B cell (primary cell): Measurements from ENCODE around the gene DKK3. TPM values are rescaled to one million over a fixed set of nuclear protein-coding genes. Genes with fewer than 3 reads are reported as not detected.

ENCODE experiments used
- ATAC-seq: fragments of 200-7000 bp; cut with Tn5 transposase; one replicate; pipeline ENCODE4 v1.10.0; 2021; ENCODE audit warnings: low read depth, mild to moderate bottlenecking, moderate number of reproducible peaks, moderate library complexity
- CTCF ChIA-PET: fragments of 350-600 bp; sonication (Branson Sonifier 250); formaldehyde crosslinking; loops from one replicate; lab custom pipeline; 2021; ENCODE audit warnings: antibody characterized with exemption, inconsistent platforms; lab: Charles Lee
- POLR2A ChIA-PET: fragments of 350-600 bp; sonication (Branson Sonifier 250); formaldehyde crosslinking; loops from one replicate; lab custom pipeline; 2021; ENCODE audit warnings: antibody characterized with exemption; lab: Charles Lee
- DNase-seq: peaks from one replicate; pipeline ENCODE4 v3.0.0; 2013
- H2AFZ ChIP-seq: 2 replicates; pipeline ENCODE4 v1.6.1; 2012; ENCODE audit warnings: mild to moderate bottlenecking, low read depth, low read length; ENCODE audit not compliant: insufficient read depth, poor library complexity, severe bottlenecking
- H3K27ac ChIP-seq, 2 donors: 1 replicate in 1 of 2; 2 replicates in 1 of 2; pipeline ENCODE4 v1.5.1; 2012 to 2013; ENCODE audit warnings: low read length in 2 of 2, mild to moderate bottlenecking in 2 of 2, moderate library complexity in 1 of 2
- H3K27me3 ChIP-seq, 4 experiments: fragments of 200-600 bp in 1 of 4; sonication (generic) in 1 of 4; replicated peaks in 1 of 4; 1 replicate in 2 of 4; 2 replicates in 2 of 4; pipeline versions ENCODE4 v1.6.1 to v1.7.0; 2013 to 2016; ENCODE audit warnings: low read length in 3 of 4, mild to moderate bottlenecking in 2 of 4, mixed read lengths in 1 of 4, moderate library complexity in 1 of 4; ENCODE audit not compliant: insufficient read depth in 4 of 4, control insufficient read depth in 3 of 4; ENCODE audit errors: control extremely low read depth in 1 of 4
- H3K36me3 ChIP-seq, 2 experiments: replicated peaks in 1 of 2; 1 replicate in 1 of 2; 2 replicates in 1 of 2; pipeline versions ENCODE4 v1.6.1 to v1.7.1; 2013; ENCODE audit warnings: low read length in 1 of 2; ENCODE audit not compliant: insufficient read depth in 2 of 2, control insufficient read depth in 1 of 2; ENCODE audit errors: control extremely low read depth in 1 of 2, extremely low read depth in 1 of 2
- H3K4me1 ChIP-seq, 2 donors: fragments of 200-600 bp in 1 of 2; sonication (generic) in 1 of 2; 1 replicate in 1 of 2; 2 replicates in 1 of 2; pipeline versions ENCODE4 v1.5.1 to v1.6.1; 2013 to 2017; ENCODE audit warnings: low read length in 2 of 2; ENCODE audit not compliant: control insufficient read depth in 2 of 2, insufficient read depth in 2 of 2
- H3K4me2 ChIP-seq: replicated peaks from 2 replicates; pipeline ENCODE3; 2012; ENCODE audit warnings: mild to moderate bottlenecking, low read depth, low read length; ENCODE audit not compliant: poor library complexity, severe bottlenecking
- H3K4me3 ChIP-seq, 5 experiments: fragments of 200-600 bp in 1 of 5; sonication (generic) in 1 of 5; 1 replicate in 3 of 5; 2 replicates in 2 of 5; pipeline versions ENCODE4 v1.5.1 to v1.7.0; 2011 to 2016; ENCODE audit warnings: low read length in 4 of 5, mild to moderate bottlenecking in 4 of 5, low read depth in 2 of 5, control low read depth in 1 of 5, moderate library complexity in 1 of 5; ENCODE audit not compliant: insufficient read depth in 1 of 5; ENCODE audit errors: control extremely low read depth in 1 of 5, extremely low read depth in 1 of 5
- H3K79me2 ChIP-seq: fragments of 200-600 bp; sonication (generic); one replicate; pipeline ENCODE4 v1.6.0; 2016; ENCODE audit warnings: low read length; ENCODE audit not compliant: control insufficient read depth, insufficient read depth
- H3K9ac ChIP-seq: fragments of 200-600 bp; sonication (generic); 2 replicates; pipeline ENCODE4 v1.6.1; 2017; ENCODE audit warnings: mild to moderate bottlenecking, low read length, moderate library complexity
- H3K9me3 ChIP-seq, 3 donors: one replicate each; pipeline versions ENCODE4 v1.6.1 to v1.7.1; 2013; ENCODE audit warnings: low read length in 2 of 3; ENCODE audit not compliant: control insufficient read depth in 2 of 3, insufficient read depth in 1 of 3; ENCODE audit errors: control extremely low read depth in 1 of 3
- H4K20me1 ChIP-seq: 2 replicates; pipeline ENCODE4 v1.6.0; 2012; ENCODE audit warnings: mild to moderate bottlenecking, low read length; ENCODE audit not compliant: insufficient read depth, control insufficient read depth, poor library complexity, severe bottlenecking
- H3K27ac Mint-ChIP-seq: one replicate; pipeline ENCODE4 v1.8.0; 2021; ENCODE audit warnings: mixed read lengths
- H3K27me3 Mint-ChIP-seq: one replicate; pipeline ENCODE4 v1.8.0; 2021; ENCODE audit warnings: mixed read lengths
- H3K4me1 Mint-ChIP-seq: one replicate; pipeline ENCODE4 v1.8.0; 2021; ENCODE audit warnings: mixed read lengths
- H3K4me3 Mint-ChIP-seq: one replicate; pipeline ENCODE4 v1.8.0; 2021; ENCODE audit warnings: mixed read lengths
- H3K9me3 Mint-ChIP-seq: one replicate; pipeline ENCODE4 v1.8.0; 2022; ENCODE audit warnings: mixed read lengths; ENCODE audit not compliant: insufficient read depth
- CTCF ChIP-seq: fragments of 200-600 bp; IDR thresholded peaks from one replicate; pipeline ENCODE4 v1.8.0; 2022; ENCODE audit warnings: antibody characterized with exemption, mild to moderate bottlenecking
- EZH2 ChIP-seq: IDR thresholded peaks from 2 replicates; pipeline ENCODE4 v1.6.1; 2012; ENCODE audit warnings: borderline replicate concordance, low read depth, mild to moderate bottlenecking, moderate library complexity, low read length; ENCODE audit not compliant: insufficient read depth, poor library complexity, severe bottlenecking
- WGBS: methylation state at CpG from one replicate; pipeline ENCODE4 v1.1.5; 2013; ENCODE audit warnings: missing lambda C conversion rate; ENCODE audit not compliant: insufficient coverage; 5-methylcytosine and 5-hydroxymethylcytosine counted together
- intact Hi-C: fragments of 100-400 bp; cut with micrococcal nuclease; formaldehyde crosslinking; loops from one replicate; pipeline ENCODE4 v1.10.0; 2022
- polyA plus RNA-seq: library from polyadenylated mRNA; depleted of rRNA; stranded (reverse); fragments of >200 nt; gene quantifications from 2 replicates; pipeline ENCODE4 v1.2.3, GENCODE V29; 2012
- total RNA-seq, 2 donors: library from RNA; stranded (reverse); fragments of 120-200 nt in 1 of 2; gene quantifications; 1 replicate in 1 of 2; 2 replicates in 1 of 2; pipeline versions ENCODE4 v1.2.3 to v1.2.4, GENCODE V29; 2013 to 2022

Gene DKK3
- total and polyA plus RNA-seq, 2 donors (not counting 1 experiment from before 2014, with no cell fraction given), result 0.33 TPM; not detected in 1

- no peaks in the 10 kb centered on the region for H4K20me1 ChIP-seq
- ATAC-seq (no peak), DNase-seq (no peak)
- H3K9me3 Mint-ChIP-seq, result no peaks in the 10 kb centered on the region
- H3K36me3 ChIP-seq, result no peaks in the 10 kb centered on the region
- POLR2A ChIA-PET, result no interaction called here
- no peak overlapping the region for H3K27ac Mint-ChIP-seq
- WGBS, result 92% methylated on average over 5 of the region's 5 CpGs
- H3K27me3 Mint-ChIP-seq, result peaks cover 9% of the 10 kb centered on the region
- no peaks in the 10 kb centered on the region for H3K9me3 ChIP-seq
- no peaks in the 10 kb centered on the region for H3K4me1 Mint-ChIP-seq
- H3K4me3 ChIP-seq, result no peak overlapping the region
- intact Hi-C loops, result loop anchor here (5.0 kb wide), 1 partner anchor 1019 kb away; no protein-coding TSS in a partner anchor
- no peak overlapping the region for H3K27ac ChIP-seq
- H2AFZ ChIP-seq, result no peak overlapping the region
- CTCF ChIA-PET, result interaction anchor here (1.2 to 6.5 kb wide), 6 partner anchors 11 to 1011 kb away, joined by 4 to 84 read pairs (median 7); no protein-coding TSS in a partner anchor
- no peak overlapping the region for H3K4me2 ChIP-seq
- no peaks in the 10 kb centered on the region for H3K79me2 ChIP-seq
- no peaks in the 10 kb centered on the region for H3K4me1 ChIP-seq
- no peak for TF ChIP-seq CTCF
- TF ChIP-seq EZH2, result no peak
- no peaks in the 10 kb centered on the region for H3K27me3 ChIP-seq
- no peak overlapping the region for H3K4me3 Mint-ChIP-seq
- no peak overlapping the region for H3K9ac ChIP-seq
Measured at GRCh38 chr11:12046636-12047236, 38.3 kb upstream of the DKK3 start.

GRCh38 chr11:12045914-12046635 lies 37.6 kb upstream of the DKK3 start:
- intact Hi-C loops, result loop anchor here (5.0 kb wide), 1 partner anchor 1019 kb away; no protein-coding TSS in a partner anchor
- WGBS, result 96% methylated on average over 2 of the region's 7 CpGs
- TF ChIP-seq CTCF, result no peak
- no peak for TF ChIP-seq EZH2
- Mint-ChIP-seq H3K27ac (no peak overlapping the region), H3K9me3 (no peaks in the 10 kb centered on the region), H3K4me3 (no peak overlapping the region), H3K27me3 (peaks cover 9% of the 10 kb centered on the region), H3K4me1 (no peaks in the 10 kb centered on the region)
- Histone ChIP-seq H3K4me3 (no peak overlapping the region), H3K79me2 (no peaks in the 10 kb centered on the region), H3K9me3 (no peaks in the 10 kb centered on the region), H3K27me3 (no peaks in the 10 kb centered on the region), H3K4me2 (no peak overlapping the region), H3K9ac (no peak overlapping the region), H4K20me1 (no peaks in the 10 kb centered on the region), H3K27ac (no peak overlapping the region), H3K36me3 (no peaks in the 10 kb centered on the region), H2AFZ (no peak overlapping the region), H3K4me1 (no peaks in the 10 kb centered on the region)
- no peak for ATAC-seq
- DNase-seq, result no peak
- CTCF ChIA-PET, result interaction anchor here (0.6 to 6.5 kb wide), 11 partner anchors 17 to 1011 kb away, joined by 3 to 84 read pairs (median 4); no protein-coding TSS in a partner anchor
- POLR2A ChIA-PET, result no interaction called here
